Neural cell (in vitro differentiated cells): ENCODE results near the gene LMF2. TPM values are rescaled to one million over a fixed set of nuclear protein-coding genes. Genes with fewer than 3 reads are reported as not detected.

Source experiments
- H2AFZ ChIP-seq: fragments of 200-600, 300-800 bp; sonication (generic), shearing (Covaris generic); 2 replicates; pipeline ENCODE4 v1.6.0; 2014; ENCODE audit warnings: low read depth, mild to moderate bottlenecking, antibody characterized with exemption, low read length, moderate library complexity
- H3F3A ChIP-seq: fragments of 200-600 bp; shearing (Covaris generic); 2 replicates; pipeline ENCODE4 v1.6.1; 2016; ENCODE audit warnings: mild to moderate bottlenecking, moderate library complexity, mixed read lengths, antibody characterized with exemption, low read length; ENCODE audit not compliant: insufficient read depth, poor library complexity, severe bottlenecking
- H3K27ac ChIP-seq: fragments of 200-600, 300-800 bp; sonication (generic), shearing (Covaris generic); 2 replicates; pipeline ENCODE4 v1.5.1; 2014; ENCODE audit warnings: mild to moderate bottlenecking, low read length, moderate library complexity
- H3K27me3 ChIP-seq: fragments of 300-800, 200-600 bp; sonication (generic), shearing (Covaris generic); 2 replicates; pipeline ENCODE4 v1.6.0; 2014; ENCODE audit warnings: mild to moderate bottlenecking, low read depth, low read length, moderate library complexity; ENCODE audit not compliant: insufficient read depth
- H3K36me3 ChIP-seq: fragments of 300-800, 200-600 bp; sonication (generic), shearing (Covaris generic); 2 replicates; pipeline ENCODE4 v1.5.1; 2014; ENCODE audit warnings: mild to moderate bottlenecking, antibody characterized with exemption, low read length, moderate library complexity; ENCODE audit not compliant: insufficient read depth
- H3K4me2 ChIP-seq: fragments of 300-800, 200-600 bp; sonication (generic), shearing (Covaris generic); 2 replicates; pipeline ENCODE4 v1.6.0; 2014; ENCODE audit warnings: mild to moderate bottlenecking, low read length
- H3K4me3 ChIP-seq: fragments of 300-800, 200-600 bp; sonication (generic), shearing (Covaris generic); 2 replicates; pipeline ENCODE4 v1.5.1; 2014; ENCODE audit warnings: mild to moderate bottlenecking, low read length, moderate library complexity
- H3K79me2 ChIP-seq: fragments of 200-600 bp; shearing (Covaris generic); replicated peaks from 2 replicates; pipeline ENCODE4 v1.6.0; 2014; ENCODE audit warnings: mild to moderate bottlenecking, low read length, moderate library complexity; ENCODE audit not compliant: insufficient read depth
- H3K9ac ChIP-seq: fragments of 300-800, 200-600 bp; sonication (generic), shearing (Covaris generic); 2 replicates; pipeline ENCODE4 v1.6.1; 2016; ENCODE audit warnings: mild to moderate bottlenecking, low read length, mixed read lengths
- H3K9me2 ChIP-seq: fragments of 200-600 bp; shearing (Covaris generic); 2 replicates; pipeline ENCODE4 v1.6.1; 2016; ENCODE audit warnings: mild to moderate bottlenecking, low read length, mixed read lengths; ENCODE audit not compliant: insufficient read depth
- H3K9me3 ChIP-seq: fragments of 200-600, 300-800 bp; sonication (generic), shearing (Covaris generic); 2 replicates; pipeline ENCODE4 v1.6.1; 2016; ENCODE audit warnings: mild to moderate bottlenecking, mixed run types, low read length, moderate library complexity, mixed read lengths
- H4K20me1 ChIP-seq: fragments of 200-600 bp; shearing (Covaris generic); 2 replicates; pipeline ENCODE4 v1.6.1; 2016; ENCODE audit warnings: mild to moderate bottlenecking, mixed run types; ENCODE audit not compliant: insufficient read depth
- CTCF ChIP-seq: fragments of 450-650 bp; IDR thresholded peaks from 2 replicates; pipeline ENCODE4 v1.5.1; 2014; ENCODE audit warnings: antibody characterized with exemption, mild to moderate bottlenecking, moderate library complexity; ENCODE audit not compliant: poor library complexity, severe bottlenecking
- EP300 ChIP-seq: fragments of 450-650 bp; conservative IDR thresholded peaks from 2 replicates; pipeline ENCODE4 v1.6.1; 2014; ENCODE audit warnings: antibody characterized with exemption, mild to moderate bottlenecking, moderate library complexity; ENCODE audit not compliant: poor library complexity, severe bottlenecking
- EZH2 ChIP-seq: fragments of 200-600, 300-800 bp; shearing (Covaris generic), sonication (generic); IDR thresholded peaks from 2 replicates; pipeline ENCODE4 v1.6.1; 2014; ENCODE audit warnings: antibody characterized with exemption, low read length, borderline replicate concordance, mild to moderate bottlenecking; ENCODE audit not compliant: insufficient read depth, poor library complexity, severe bottlenecking
- MXI1 ChIP-seq: fragments of 450-650 bp; conservative IDR thresholded peaks from 2 replicates; pipeline ENCODE4 v1.6.1; 2014; ENCODE audit warnings: antibody characterized with exemption, mild to moderate bottlenecking; ENCODE audit not compliant: poor library complexity, severe bottlenecking
- POLR2AphosphoS5 ChIP-seq: IDR thresholded peaks from 2 replicates; pipeline ENCODE4 v1.6.1; 2012
- RAD21 ChIP-seq: fragments of 450-650 bp; conservative IDR thresholded peaks from 2 replicates; pipeline ENCODE4 v1.6.1; 2014; ENCODE audit warnings: antibody characterized with exemption, mild to moderate bottlenecking, moderate library complexity
- REST ChIP-seq: IDR thresholded peaks from 2 replicates; pipeline ENCODE4 v1.6.1; 2012; ENCODE audit warnings: borderline replicate concordance
- SMC3 ChIP-seq: fragments of 450-650 bp; conservative IDR thresholded peaks from 2 replicates; pipeline ENCODE4 v1.6.1; 2014; ENCODE audit warnings: antibody characterized with exemption, mild to moderate bottlenecking, moderate library complexity; ENCODE audit not compliant: poor library complexity
- TAF1 ChIP-seq: IDR thresholded peaks from 2 replicates; pipeline ENCODE4 v1.6.1; 2012; ENCODE audit warnings: low read depth
- polyA plus RNA-seq: library from polyadenylated mRNA; depleted of rRNA; stranded (reverse); fragments of >200 nt; gene quantifications from 2 replicates; pipeline ENCODE4 v1.2.3, GENCODE V29; 2014

Gene LMF2
- polyA plus RNA-seq, 1 donor from 2014 or later, result 76.5 TPM

- H3K27ac ChIP-seq, result no peak overlapping the region
Measured at GRCh38 chr22:50461536-50461935, 46.0 kb downstream of the LMF2 start.

GRCh38 chr22:50460938-50461337 is 46.6 kb downstream of the LMF2 start:
- Histone ChIP-seq H3K4me3 (no peak overlapping the region), H3K36me3 (no peaks in the 10 kb centered on the region)

More at GRCh38 chr22:50461536-50461935, 46.0 kb downstream of the LMF2 start:
- Histone ChIP-seq H3K79me2 (no peaks in the 10 kb centered on the region), H3K36me3 (no peaks in the 10 kb centered on the region), H3K4me3 (no peak overlapping the region), H3K4me2 (no peak overlapping the region), H3K9me3 (no peaks in the 10 kb centered on the region), H2AFZ (no peak overlapping the region), H3K27me3 (no peaks in the 10 kb centered on the region), H4K20me1 (no peaks in the 10 kb centered on the region), H3K9me2 (no peaks in the 10 kb centered on the region), H3K9ac (no peak overlapping the region), H3F3A (no peaks in the 10 kb centered on the region)
- TF ChIP-seq REST (no peak), TAF1 (no peak), SMC3 (no peak), MXI1 (no peak), CTCF (no peak), EZH2 (no peak), EP300 (no peak), POLR2AphosphoS5 (no peak), RAD21 (no peak)

More at GRCh38 chr22:50460938-50461337, 46.6 kb downstream of the LMF2 start:
- no peak overlapping the region for H3K9ac ChIP-seq
- H3K79me2 ChIP-seq, result no peaks in the 10 kb centered on the region
- H3K9me2 ChIP-seq, result no peaks in the 10 kb centered on the region
- H3K27ac ChIP-seq, result no peak overlapping the region
- H3K4me2 ChIP-seq, result no peak overlapping the region
- no peaks in the 10 kb centered on the region for H3F3A ChIP-seq
- no peaks in the 10 kb centered on the region for H3K27me3 ChIP-seq
- H2AFZ ChIP-seq, result no peak overlapping the region
- no peaks in the 10 kb centered on the region for H3K9me3 ChIP-seq
- TF ChIP-seq MXI1 (no peak), CTCF (no peak)
- no peaks in the 10 kb centered on the region for H4K20me1 ChIP-seq
